22Rv1 (cell line): Measurements from ENCODE around the gene SF3B6.

Source experiments
- CTCF ChIP-seq: fragments of 450-650 bp; IDR thresholded peaks from 2 replicates; pipeline ENCODE4 v1.5.1; 2017; ENCODE audit warnings: mild to moderate bottlenecking
- ZFX ChIP-seq: fragments of 450-650 bp; IDR thresholded peaks from 2 replicates; pipeline ENCODE4 v1.6.1; 2017; ENCODE audit warnings: antibody characterized with exemption, borderline replicate concordance

DNA sequence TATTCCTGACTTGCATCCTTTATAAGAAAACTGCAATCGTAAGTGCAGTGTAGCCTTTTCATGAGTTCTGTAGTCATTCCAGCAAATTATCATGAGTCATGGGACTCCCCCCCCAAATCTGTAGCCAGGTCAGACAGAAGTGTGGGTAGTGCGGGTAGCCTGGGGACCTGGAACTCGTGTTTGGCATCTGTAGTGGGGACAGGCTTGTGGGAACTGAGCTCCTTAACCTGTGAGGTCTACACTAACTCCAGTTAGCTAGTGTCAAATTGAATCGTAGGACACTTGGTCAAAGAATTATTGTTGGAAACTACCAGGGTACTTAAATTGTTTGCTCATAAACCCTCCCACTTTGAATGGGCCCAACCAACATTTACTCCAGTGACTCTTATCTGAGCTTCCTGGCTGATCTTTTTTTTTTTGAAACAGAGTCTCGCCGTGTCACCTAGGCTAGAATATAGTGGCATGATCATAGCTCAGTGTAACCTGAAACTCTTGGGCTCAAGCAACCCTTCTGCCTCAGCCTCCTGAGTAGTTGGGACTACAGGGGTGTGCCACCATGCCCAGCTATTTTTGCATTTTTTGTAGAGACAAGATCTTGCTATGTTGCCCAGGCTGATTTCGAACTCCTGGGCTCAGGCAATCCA lies 34.7 kb upstream of the SF3B6 start:
- TF ChIP-seq CTCF (no peak), ZFX (no peak)
